ENCODE data around the gene THSD4. TPM values are rescaled to one million over a fixed set of nuclear protein-coding genes. Genes with fewer than 3 reads are reported as not detected.

THSD4 gene
- total RNA-seq, 2 experiments from 2014 or later: not detected

DNA sequence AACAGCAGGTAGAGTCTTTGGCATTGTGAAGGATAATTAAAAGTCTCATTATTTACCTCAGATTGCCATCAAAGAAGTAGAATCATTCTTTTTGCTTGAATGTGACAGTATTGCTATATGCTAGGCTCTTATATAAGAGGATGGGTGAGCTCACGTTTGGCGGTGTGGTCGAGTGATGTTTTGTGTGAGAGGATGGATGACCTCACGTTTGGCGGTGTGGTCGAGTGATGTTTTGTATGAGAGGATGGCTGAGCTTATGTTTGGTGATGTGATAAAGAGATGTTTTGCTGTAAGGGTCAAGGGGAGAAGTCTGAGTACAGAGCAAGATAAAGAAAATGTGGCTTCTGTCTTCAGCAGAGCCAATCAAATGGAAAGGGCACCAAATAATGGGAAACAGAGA, 395.5 kb downstream of the THSD4 start:
- ChIA-PET CTCF (no interaction called here), POLR2A (no interaction called here)
- Mint-ChIP-seq H3K9me3 (no peaks in the 10 kb centered on the region), H3K4me3 (no peak overlapping the region), H3K36me3 (no peaks in the 10 kb centered on the region), H3K4me1 (ENCODE audit: low read depth) (no peaks in the 10 kb centered on the region), H3K27ac (no peak overlapping the region), H3K27me3 (peaks cover 15% of the 10 kb centered on the region)
- intact Hi-C loops (cut with micrococcal nuclease): no loop called here
- no peak for DNase-seq

DNA sequence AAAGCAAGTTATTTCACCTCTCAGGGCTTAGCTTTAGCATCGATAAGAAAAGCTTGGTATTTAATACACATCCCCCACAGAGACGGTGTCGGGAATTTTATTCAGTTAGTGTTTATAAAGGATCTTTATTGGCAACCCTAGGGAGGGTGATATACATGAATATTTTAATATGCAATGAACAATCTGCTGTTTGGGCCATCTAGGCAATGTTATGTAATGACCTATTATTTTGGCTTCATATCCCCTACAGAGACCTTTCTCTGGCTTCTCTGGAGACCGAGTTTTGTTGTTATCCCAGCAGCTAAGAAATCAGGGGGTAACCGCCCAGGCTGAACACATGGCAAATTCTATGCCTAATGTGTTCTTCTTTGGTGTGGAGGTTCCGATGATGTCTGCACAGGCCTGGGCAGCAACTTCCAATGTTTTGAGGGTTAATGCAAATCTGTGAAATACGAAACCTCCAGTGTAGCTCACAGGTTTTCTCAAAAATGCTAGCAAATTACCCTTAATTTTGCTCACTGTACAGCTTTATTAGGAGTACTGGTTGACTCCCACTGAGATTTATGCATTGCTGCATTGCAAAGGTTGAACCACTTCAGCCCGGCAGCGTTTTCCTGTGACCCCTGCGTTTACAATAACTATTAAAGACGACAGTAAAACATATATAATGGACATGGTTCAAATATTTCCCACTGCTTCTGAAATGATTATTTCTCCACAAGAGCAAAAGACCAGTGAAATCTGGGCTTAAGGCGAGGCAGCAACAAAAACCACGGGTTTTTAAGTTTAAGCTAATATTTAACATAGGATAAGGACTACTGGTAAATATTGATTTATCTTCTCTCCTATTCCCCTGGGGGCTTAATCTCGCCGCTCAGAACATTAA, 396.8 kb downstream of the THSD4 start:
- POLR2A ChIA-PET: no interaction called here

GRCh38 chr15:71512682-71513006, 397.4 kb downstream of the THSD4 start:
- no peak for DNase-seq
- POLR2A ChIA-PET: no interaction called here
- Mint-ChIP-seq H3K9me3 (no peaks in the 10 kb centered on the region), H3K27me3 (peaks cover 10% of the 10 kb centered on the region), H3K27ac (no peak overlapping the region), H3K36me3 (no peaks in the 10 kb centered on the region), H3K4me1 (ENCODE audit: low read depth) (no peaks in the 10 kb centered on the region), H3K4me3 (no peak overlapping the region)
- intact Hi-C loops (cut with micrococcal nuclease): no loop called here
- CTCF ChIA-PET: no interaction called here

More for the DNA sequence above, 396.8 kb downstream of the THSD4 start:
- DNase-seq: no peak
- CTCF ChIA-PET: no interaction called here
- Mint-ChIP-seq H3K27ac (no peak overlapping the region), H3K4me3 (no peak overlapping the region), H3K9me3 (no peaks in the 10 kb centered on the region), H3K27me3 (peaks cover 13% of the 10 kb centered on the region), H3K36me3 (no peaks in the 10 kb centered on the region), H3K4me1 (ENCODE audit: low read depth) (no peaks in the 10 kb centered on the region)
- intact Hi-C loops (cut with micrococcal nuclease): no loop called here

DNA sequence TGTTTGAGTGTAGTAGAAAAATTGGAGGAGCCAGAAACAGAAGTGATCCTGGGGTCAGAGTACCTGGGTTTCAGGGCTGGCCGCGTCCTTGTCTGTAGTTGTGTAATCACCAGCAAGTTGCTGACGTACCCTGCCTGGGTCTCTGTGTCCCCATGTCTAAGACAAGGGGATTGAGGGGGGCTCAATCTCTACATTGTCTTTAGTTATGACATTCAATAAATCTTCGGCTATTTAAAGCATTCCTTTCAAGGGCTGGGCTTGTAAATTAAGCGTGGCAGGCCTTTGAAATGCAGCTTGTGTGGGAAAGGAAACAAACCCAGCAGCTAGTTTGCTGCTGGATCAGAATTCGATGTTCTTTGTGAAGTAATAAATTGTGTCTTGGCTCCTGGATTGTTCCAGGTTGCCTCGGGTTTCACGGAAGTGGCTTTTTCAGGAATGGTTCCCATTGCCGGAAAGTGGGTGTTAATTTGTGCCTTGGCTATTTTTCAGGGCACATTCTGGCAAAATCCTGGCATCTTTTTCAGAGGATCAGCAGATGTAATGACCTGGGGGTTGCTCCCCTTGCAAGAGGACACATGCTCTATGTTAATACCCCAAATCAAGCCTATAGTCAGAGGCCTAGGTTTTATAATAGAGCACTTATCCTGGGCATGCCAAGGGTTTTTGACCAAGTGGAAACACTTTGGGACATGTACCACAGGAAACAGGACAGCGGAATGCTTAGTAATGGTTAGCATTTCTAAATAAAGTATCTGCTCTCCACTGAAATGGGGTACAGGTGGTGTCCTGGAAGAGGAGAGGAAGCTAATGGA, 400.3 kb downstream of the THSD4 start:
- Mint-ChIP-seq H3K9me3 (no peaks in the 10 kb centered on the region), H3K36me3 (no peaks in the 10 kb centered on the region), H3K4me3 (no peak overlapping the region), H3K27ac (no peak overlapping the region), H3K4me1 (ENCODE audit: low read depth) (no peaks in the 10 kb centered on the region), H3K27me3 (peaks cover 20% of the 10 kb centered on the region)
- intact Hi-C loops (cut with micrococcal nuclease): no loop called here
- no peak for DNase-seq
- ChIA-PET POLR2A (no interaction called here), CTCF (no interaction called here)

GRCh38 chr15:71517751-71518150, 402.5 kb downstream of the THSD4 start:
- Mint-ChIP-seq H3K36me3 (no peaks in the 10 kb centered on the region), H3K27me3 (peaks cover 17% of the 10 kb centered on the region), H3K9me3 (no peaks in the 10 kb centered on the region), H3K4me3 (no peak overlapping the region), H3K27ac (no peak overlapping the region), H3K4me1 (ENCODE audit: low read depth) (no peaks in the 10 kb centered on the region)
- CTCF ChIA-PET: no interaction called here
- POLR2A ChIA-PET: no interaction called here
- intact Hi-C loops (cut with micrococcal nuclease): no loop called here
- DNase-seq: no peak

DNA sequence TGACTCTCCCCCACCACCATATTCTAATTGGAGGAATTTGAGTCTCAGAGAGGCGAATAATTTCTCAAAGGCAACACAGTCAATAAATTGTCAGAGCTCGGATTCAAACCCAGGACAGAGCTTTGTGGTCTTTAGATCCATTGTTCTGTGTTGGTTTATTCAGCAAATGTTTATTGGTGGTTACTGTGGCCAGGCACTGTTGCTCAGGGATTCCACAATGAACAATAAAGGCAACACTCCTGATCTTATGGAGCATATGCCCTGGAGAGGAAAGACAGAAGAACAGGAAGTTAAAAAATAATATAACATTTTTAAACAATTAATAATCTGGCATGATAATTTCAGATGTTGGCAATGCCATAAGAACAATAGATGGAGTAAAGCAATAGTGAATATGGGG, 403.4 kb downstream of the THSD4 start:
- H3K36me3 Mint-ChIP-seq: no peaks in the 10 kb centered on the region
- intact Hi-C loops (cut with micrococcal nuclease): no loop called here
- no peak for DNase-seq
- no peak overlapping the region for H3K27ac Mint-ChIP-seq
- H3K9me3 Mint-ChIP-seq: no peaks in the 10 kb centered on the region
- ChIA-PET CTCF (no interaction called here), POLR2A (no interaction called here)
- H3K4me3 Mint-ChIP-seq: no peak overlapping the region
- H3K27me3 Mint-ChIP-seq: peaks cover 12% of the 10 kb centered on the region
- no peaks in the 10 kb centered on the region for H3K4me1 Mint-ChIP-seq (ENCODE audit: low read depth)

DNA sequence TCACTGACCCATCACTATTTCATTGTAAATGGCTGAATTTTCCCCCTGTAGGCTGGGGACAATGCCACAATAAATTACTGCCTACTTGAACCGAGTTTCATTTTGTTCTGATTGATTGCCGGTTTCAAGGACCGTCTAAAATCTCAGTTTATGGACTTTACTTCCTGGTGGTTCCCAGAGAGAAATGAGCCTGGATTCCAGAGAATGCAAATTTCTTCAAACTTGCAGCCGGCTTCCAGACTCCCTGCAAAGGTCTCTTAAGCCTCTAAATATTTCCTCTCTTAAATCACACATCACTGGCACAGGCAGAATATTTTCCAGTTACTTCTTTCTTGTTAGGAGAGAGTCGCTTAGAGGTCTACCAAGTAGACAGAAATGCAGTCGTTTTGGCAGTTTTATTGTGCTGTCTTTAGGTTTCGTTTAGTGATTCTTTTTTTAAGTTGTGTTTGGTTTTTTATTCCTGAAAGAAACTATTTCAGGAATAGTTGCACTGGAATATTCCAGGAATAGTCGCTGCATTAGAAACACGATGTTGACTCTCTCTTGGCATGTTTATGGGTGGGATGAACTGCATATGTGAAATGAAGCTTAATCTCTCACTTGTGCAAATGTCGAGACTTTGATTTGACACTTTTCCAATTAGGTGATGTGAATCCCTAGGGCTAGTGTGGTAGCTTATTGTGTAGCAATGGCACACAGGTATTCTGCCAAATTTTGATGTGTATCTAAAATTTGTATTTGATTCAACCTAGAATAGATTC, 411.0 kb downstream of the THSD4 start:
- no peaks in the 10 kb centered on the region for H3K4me1 Mint-ChIP-seq (ENCODE audit: low read depth)
- no peak overlapping the region for H3K4me3 Mint-ChIP-seq
- intact Hi-C loops (cut with micrococcal nuclease): no loop called here
- DNase-seq: no peak
- CTCF ChIA-PET: no interaction called here
- peaks cover 28% of the 10 kb centered on the region for H3K27me3 Mint-ChIP-seq
- H3K9me3 Mint-ChIP-seq: no peaks in the 10 kb centered on the region
- H3K36me3 Mint-ChIP-seq: no peaks in the 10 kb centered on the region
- H3K27ac Mint-ChIP-seq: no peak overlapping the region
- POLR2A ChIA-PET: no interaction called here

- Mint-ChIP-seq H3K4me1 (ENCODE audit: low read depth) (no peaks in the 10 kb centered on the region), H3K9me3 (peaks cover 7% of the 10 kb centered on the region), H3K27me3 (peaks cover 31% of the 10 kb centered on the region), H3K4me3 (no peak overlapping the region), H3K36me3 (peaks cover 2% of the 10 kb centered on the region), H3K27ac (no peak overlapping the region)
- intact Hi-C loops (cut with micrococcal nuclease): no loop called here
- ChIA-PET POLR2A (no interaction called here), CTCF (no interaction called here)
- DNase-seq: no peak
Measured at GRCh38 chr15:71529361-71529760, 414.1 kb downstream of the THSD4 start.

- no peak overlapping the region for H3K4me3 Mint-ChIP-seq
- H3K27me3 Mint-ChIP-seq: peaks cover 28% of the 10 kb centered on the region
- H3K9me3 Mint-ChIP-seq: peaks cover 7% of the 10 kb centered on the region
- ChIA-PET CTCF (no interaction called here), POLR2A (no interaction called here)
- no peak for DNase-seq
- no peaks in the 10 kb centered on the region for H3K4me1 Mint-ChIP-seq (ENCODE audit: low read depth)
- H3K27ac Mint-ChIP-seq: no peak overlapping the region
- peaks cover 2% of the 10 kb centered on the region for H3K36me3 Mint-ChIP-seq
- intact Hi-C loops (cut with micrococcal nuclease): no loop called here
Measured at GRCh38 chr15:71530116-71530515, 414.8 kb downstream of the THSD4 start.

GRCh38 chr15:71532994-71533393, 417.7 kb downstream of the THSD4 start:
- no peak for DNase-seq
- H3K36me3 Mint-ChIP-seq: peaks cover 2% of the 10 kb centered on the region

GRCh38 chr15:71538181-71538580, 422.9 kb downstream of the THSD4 start:
- CTCF ChIA-PET: interaction anchor here (0.6 kb wide), 1 partner anchor 206 kb away, joined by 3 read pairs; no protein-coding TSS in a partner anchor
- intact Hi-C loops (cut with micrococcal nuclease): no loop called here
- no peaks in the 10 kb centered on the region for H3K4me1 Mint-ChIP-seq (ENCODE audit: low read depth)

More at GRCh38 chr15:71532994-71533393, 417.7 kb downstream of the THSD4 start:
- POLR2A ChIA-PET: no interaction called here
- Mint-ChIP-seq H3K9me3 (peaks cover 9% of the 10 kb centered on the region), H3K27ac (no peak overlapping the region), H3K27me3 (peaks cover 10% of the 10 kb centered on the region), H3K4me1 (ENCODE audit: low read depth) (no peaks in the 10 kb centered on the region), H3K4me3 (no peak overlapping the region)
- CTCF ChIA-PET: no interaction called here
- intact Hi-C loops (cut with micrococcal nuclease): no loop called here

GRCh38 chr15:71541746-71542145, 426.5 kb downstream of the THSD4 start:
- ChIA-PET POLR2A (no interaction called here), CTCF (no interaction called here)
- DNase-seq: no peak
- Mint-ChIP-seq H3K27ac (no peak overlapping the region), H3K9me3 (no peaks in the 10 kb centered on the region), H3K4me1 (ENCODE audit: low read depth) (no peaks in the 10 kb centered on the region), H3K4me3 (no peak overlapping the region), H3K36me3 (no peaks in the 10 kb centered on the region), H3K27me3 (peaks cover 10% of the 10 kb centered on the region)
- intact Hi-C loops (cut with micrococcal nuclease): no loop called here

More at GRCh38 chr15:71538181-71538580, 422.9 kb downstream of the THSD4 start:
- POLR2A ChIA-PET: no interaction called here
- no peak for DNase-seq
- no peak overlapping the region for H3K4me3 Mint-ChIP-seq
- no peaks in the 10 kb centered on the region for H3K36me3 Mint-ChIP-seq
- no peak overlapping the region for H3K27ac Mint-ChIP-seq
- peaks cover 12% of the 10 kb centered on the region for H3K27me3 Mint-ChIP-seq
- H3K9me3 Mint-ChIP-seq: peaks cover 4% of the 10 kb centered on the region

Data from activated CD4-positive, alpha-beta memory T cell treated with anti-CD3 and anti-CD28 coated beads for 36 hours (primary cell).